Cardiac septum (tissue), 1 donor: ENCODE data around the gene CACNG8. TPM values are rescaled to one million over a fixed set of nuclear protein-coding genes. Genes with fewer than 3 reads are reported as not detected.

ENCODE experiments used
- DNase-seq: peaks from one replicate; pipeline ENCODE4 v3.0.0-alpha.2; 2020; ENCODE audit warnings: low spot score
- intact Hi-C: fragments of 100-400 bp; cut with DNase I; formaldehyde crosslinking; loops from one replicate; pipeline ENCODE4 v1.14.0; 2022
- total RNA-seq: library from RNA; stranded (reverse); fragmentation: NEBNext Ultra II Directional; extraction: Animal tissue kit (Norgen Biotek cat#: 25700); gene quantifications from one replicate; pipeline ENCODE4 v1.2.1, GENCODE V29; 2021
- donor health status: DM: no; HTN: no; CAD: no.

CACNG8 gene
- total RNA-seq, 1 donor from 2014 or later = 0.11 TPM

- intact Hi-C loops = no loop called here
- no peak for DNase-seq
Observed at GRCh38 chr19:53991224-53992113, 28.7 kb downstream of the CACNG8 start, which contains the start of gene CACNG6. CACNG6 (plus strand) TSS chr19:53991637; CDS start chr19:53992878, 1,241 bp downstream.

- intact Hi-C loops = no loop called here
- no peak for DNase-seq
Observed at GRCh38 chr19:53992211-53992610, 29.5 kb downstream of the CACNG8 start.

- DNase-seq = no peak
- intact Hi-C loops = no loop called here
Observed at GRCh38 chr19:53992815-53993214, 30.1 kb downstream of the CACNG8 start.

- intact Hi-C loops = no loop called here
- DNase-seq = no peak
Observed at GRCh38 chr19:53993448-53993847, 30.7 kb downstream of the CACNG8 start.

GRCh38 chr19:53994811-53995210 lies 32.1 kb downstream of the CACNG8 start:
- intact Hi-C loops = no loop called here
- DNase-seq = no peak

GRCh38 chr19:53998223-53998622 lies 35.5 kb downstream of the CACNG8 start:
- intact Hi-C loops = no loop called here
- no peak for DNase-seq

- DNase-seq = no peak
- intact Hi-C loops = no loop called here
Observed at GRCh38 chr19:53999694-54000093, 37.0 kb downstream of the CACNG8 start.

GRCh38 chr19:54001496-54001895 lies 38.8 kb downstream of the CACNG8 start:
- intact Hi-C loops = no loop called here
- no peak for DNase-seq

- DNase-seq = no peak
- intact Hi-C loops = no loop called here
Observed at GRCh38 chr19:54002495-54003315, 40.0 kb downstream of the CACNG8 start.

- DNase-seq = no peak
- intact Hi-C loops = no loop called here
Observed at GRCh38 chr19:54009440-54009839, 46.7 kb downstream of the CACNG8 start.

- no peak for DNase-seq
- intact Hi-C loops = no loop called here
Observed at GRCh38 chr19:54010474-54010873, 47.7 kb downstream of the CACNG8 start.

GRCh38 chr19:54011507-54012211 lies 48.9 kb downstream of the CACNG8 start:
- intact Hi-C loops = no loop called here
- no peak for DNase-seq

- intact Hi-C loops = no loop called here
- DNase-seq = no peak
Observed at GRCh38 chr19:54013866-54014265, 51.1 kb downstream of the CACNG8 start.

GRCh38 chr19:54014920-54015560 lies 52.3 kb downstream of the CACNG8 start:
- intact Hi-C loops = no loop called here
- no peak for DNase-seq

- DNase-seq = no peak
- intact Hi-C loops = no loop called here
Observed at GRCh38 chr19:54017261-54017660, 54.5 kb downstream of the CACNG8 start.

- intact Hi-C loops = loop anchor here (2.0 to 5.0 kb wide), 2 partner anchors 179 to 229 kb away; no protein-coding TSS in a partner anchor
- DNase-seq = no peak
Observed at GRCh38 chr19:54021363-54021762, 58.6 kb downstream of the CACNG8 start.

GRCh38 chr19:54021932-54022331 lies 59.2 kb downstream of the CACNG8 start:
- DNase-seq = no peak
- intact Hi-C loops = loop anchor here (2.0 to 5.0 kb wide), 2 partner anchors 179 to 230 kb away; no protein-coding TSS in a partner anchor

GRCh38 chr19:54023191-54023590 lies 60.5 kb downstream of the CACNG8 start:
- intact Hi-C loops = loop anchor here (5.0 kb wide), 1 partner anchor 231 kb away; no protein-coding TSS in a partner anchor
- no peak for DNase-seq

GRCh38 chr19:54024660-54025059 lies 61.9 kb downstream of the CACNG8 start:
- no peak for DNase-seq
- intact Hi-C loops = loop anchor here (2.0 to 5.0 kb wide), 2 partner anchors 118 to 232 kb away; no protein-coding TSS in a partner anchor
